Activated T-helper 2 cell treated with anti-CD3 and anti-CD28 coated beads, Interferon-gamma antibody, Interleukin-2, Interleukin-4, amounts not matched to agents 10 μg/mL and 5 μg/mL and 100 μg/mL, durations not matched to agents 14 hours and 24 hours and 36 hours (primary cell): ENCODE results near the gene FAAP100. TPM values are rescaled to one million over a fixed set of nuclear protein-coding genes. Genes with fewer than 3 reads are reported as not detected.

Experiments used
- DNase-seq: peaks from one replicate; pipeline ENCODE4 v3.0.0; 2021; ENCODE audit warnings: low spot score
- H3K27ac Mint-ChIP-seq: one replicate; pipeline ENCODE4 v1.8.0; 2021; ENCODE audit warnings: mixed read lengths
- H3K27me3 Mint-ChIP-seq: one replicate; pipeline ENCODE4 v1.8.0; 2021; ENCODE audit warnings: low read depth, mixed read lengths
- H3K36me3 Mint-ChIP-seq: one replicate; pipeline ENCODE4 v1.8.0; 2021; ENCODE audit warnings: low read depth, mixed read lengths
- H3K4me1 Mint-ChIP-seq: one replicate; pipeline ENCODE4 v1.8.0; 2021; ENCODE audit warnings: low read depth, mixed read lengths
- H3K4me3 Mint-ChIP-seq: one replicate; pipeline ENCODE4 v1.8.0; 2021; ENCODE audit warnings: low read depth, mild to moderate bottlenecking, moderate library complexity, mixed read lengths
- H3K9me3 Mint-ChIP-seq: one replicate; pipeline ENCODE4 v1.8.0; 2021; ENCODE audit warnings: mixed read lengths
- intact Hi-C: fragments of 100-400 bp; cut with micrococcal nuclease; formaldehyde crosslinking; loops from one replicate; pipeline ENCODE4 v1.15.1; 2023
- total RNA-seq: library from RNA; stranded (reverse); gene quantifications from 2 replicates; pipeline ENCODE4 v1.2.3, GENCODE V29; 2022

FAAP100 gene
- total RNA-seq, 1 donor from 2014 or later: 64.4 TPM

DNA sequence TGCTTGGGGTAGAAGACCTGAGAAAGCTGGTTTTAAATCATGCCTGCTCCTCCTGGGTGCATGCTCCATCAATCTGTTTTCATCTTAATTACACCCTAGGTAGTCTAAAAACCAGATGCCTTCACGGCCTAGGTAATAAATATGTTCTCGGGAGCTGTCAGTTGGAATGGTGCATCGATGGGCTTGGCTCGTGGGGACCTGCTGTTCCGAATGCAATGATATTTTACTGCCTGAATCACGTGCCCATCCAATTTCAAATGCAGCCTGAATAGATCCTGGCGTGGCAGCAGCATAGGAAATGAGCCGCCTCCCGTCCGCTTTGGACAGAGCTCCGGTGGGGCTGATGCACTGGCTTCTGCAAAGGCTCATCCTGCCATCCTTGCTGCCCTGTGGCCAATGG, 18.8 kb upstream of the FAAP100 start:
- Mint-ChIP-seq H3K27me3 (no peaks in the 10 kb centered on the region), H3K27ac (no peak overlapping the region), H3K4me3 (no peak overlapping the region), H3K9me3 (no peaks in the 10 kb centered on the region), H3K4me1 (no peaks in the 10 kb centered on the region), H3K36me3 (peaks cover 74% of the 10 kb centered on the region)
- intact Hi-C loops: no loop called here
- DNase-seq: no peak

DNA sequence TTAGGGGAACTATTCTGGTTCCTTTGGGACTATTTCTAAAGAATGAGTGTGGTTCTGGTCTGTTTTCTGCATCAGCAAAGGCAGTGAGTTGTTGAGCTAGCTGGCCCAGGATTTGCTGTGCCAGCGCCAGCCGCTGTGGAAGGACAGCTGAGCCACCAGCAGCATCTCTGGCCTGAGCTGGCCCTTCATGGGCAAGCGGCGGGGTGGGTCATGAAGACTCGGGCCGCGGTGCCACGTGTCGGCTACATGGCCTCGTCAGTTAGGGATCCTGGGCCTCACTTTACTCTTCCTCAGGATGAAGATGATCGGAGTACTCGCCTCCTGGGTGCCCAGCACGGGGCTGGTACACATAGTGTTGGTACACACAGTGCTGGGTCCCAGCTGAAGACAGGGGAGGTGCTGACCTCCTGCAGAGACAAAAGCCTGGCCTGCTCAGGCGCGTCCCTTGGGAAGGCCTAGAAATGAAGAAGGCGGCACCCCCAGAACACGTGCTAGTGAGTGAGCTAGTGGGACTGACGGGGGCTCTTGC, 17.9 kb upstream of the FAAP100 start:
- no peaks in the 10 kb centered on the region for H3K4me1 Mint-ChIP-seq
- intact Hi-C loops: no loop called here
- peaks cover 76% of the 10 kb centered on the region for H3K36me3 Mint-ChIP-seq
- H3K27me3 Mint-ChIP-seq: no peaks in the 10 kb centered on the region
- H3K4me3 Mint-ChIP-seq: no peak overlapping the region
- no peak overlapping the region for H3K27ac Mint-ChIP-seq
- H3K9me3 Mint-ChIP-seq: no peaks in the 10 kb centered on the region
- DNase-seq: no peak

DNA sequence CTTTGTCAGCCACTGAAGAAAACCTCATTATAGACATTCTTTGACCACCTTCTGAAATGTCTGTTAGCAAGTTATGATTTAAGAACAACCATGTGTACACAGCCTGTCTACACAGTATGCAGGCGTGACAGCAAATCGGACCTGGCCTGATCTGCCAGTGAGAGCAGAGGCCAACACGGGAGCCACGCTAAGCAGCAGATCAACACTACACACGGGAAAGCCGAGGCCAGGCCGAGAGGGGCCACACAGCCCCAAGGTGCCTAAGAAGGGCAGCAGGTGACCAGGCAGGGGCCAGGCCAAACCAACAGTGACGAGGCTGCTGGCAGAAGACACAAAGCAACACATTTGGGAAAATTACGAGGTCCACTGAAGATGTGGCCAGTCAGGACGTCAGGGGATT, 16.3 kb upstream of the FAAP100 start:
- no peak overlapping the region for H3K4me3 Mint-ChIP-seq
- peaks cover 74% of the 10 kb centered on the region for H3K36me3 Mint-ChIP-seq
- intact Hi-C loops: no loop called here
- no peaks in the 10 kb centered on the region for H3K4me1 Mint-ChIP-seq
- H3K27ac Mint-ChIP-seq: no peak overlapping the region
- H3K9me3 Mint-ChIP-seq: no peaks in the 10 kb centered on the region
- DNase-seq: no peak
- H3K27me3 Mint-ChIP-seq: no peaks in the 10 kb centered on the region

DNA sequence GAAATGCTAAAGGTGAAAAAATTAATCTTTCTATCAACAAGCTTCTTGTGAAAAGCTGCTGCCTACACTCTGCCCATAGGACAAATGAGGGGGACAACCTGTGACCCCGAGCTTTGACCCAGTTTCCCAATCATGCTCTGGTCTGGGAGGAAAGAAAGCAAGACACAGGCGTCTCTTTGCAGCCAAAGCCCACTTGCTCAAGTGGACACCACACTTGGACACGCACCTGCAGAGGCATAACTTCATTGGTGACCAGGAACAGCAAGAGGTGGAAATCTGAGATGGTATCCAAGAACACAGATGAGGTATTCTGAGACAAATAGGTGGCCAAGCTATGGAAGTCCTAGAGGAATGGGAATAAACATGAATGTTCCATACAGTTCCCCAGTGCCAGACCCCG, 15.0 kb upstream of the FAAP100 start:
- no peak overlapping the region for H3K27ac Mint-ChIP-seq
- no peak overlapping the region for H3K4me3 Mint-ChIP-seq
- peaks cover 75% of the 10 kb centered on the region for H3K36me3 Mint-ChIP-seq
- H3K27me3 Mint-ChIP-seq: no peaks in the 10 kb centered on the region
- no peaks in the 10 kb centered on the region for H3K9me3 Mint-ChIP-seq
- no peaks in the 10 kb centered on the region for H3K4me1 Mint-ChIP-seq
- no peak for DNase-seq
- intact Hi-C loops: no loop called here

DNA sequence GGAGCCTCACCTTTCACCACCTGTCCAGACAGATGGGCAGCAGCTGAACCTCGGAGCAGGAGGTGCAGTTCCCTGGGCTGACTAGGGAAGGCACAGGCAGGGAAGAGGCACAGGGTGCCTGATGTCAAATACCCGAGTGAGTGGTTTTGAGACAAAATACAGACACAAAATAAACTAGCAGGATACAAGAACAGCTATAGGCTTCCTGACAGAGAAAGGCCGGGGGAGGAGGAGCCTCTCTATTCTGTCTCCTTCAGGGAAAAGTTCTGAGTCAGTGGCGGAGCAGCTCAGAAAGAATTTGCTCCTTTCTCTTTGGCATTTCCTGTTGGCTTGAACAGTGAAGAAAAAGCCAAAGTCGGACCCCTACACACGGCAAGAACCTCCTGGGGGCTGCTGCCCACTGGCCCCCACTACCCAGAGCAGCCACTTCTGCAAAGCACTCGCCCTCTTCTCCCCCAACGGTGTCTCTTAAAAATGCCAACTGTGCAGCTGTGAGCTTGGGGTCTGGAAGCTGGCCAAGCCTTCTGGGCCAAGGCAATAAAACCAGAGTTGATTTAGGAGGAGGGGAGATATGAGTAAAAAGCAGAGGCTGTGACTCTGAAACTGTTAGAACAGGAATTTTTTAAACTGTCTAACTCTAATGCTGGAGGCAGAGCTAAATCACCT, 14.4 kb upstream of the FAAP100 start:
- intact Hi-C loops: no loop called here
- H3K27me3 Mint-ChIP-seq: no peaks in the 10 kb centered on the region
- no peak overlapping the region for H3K27ac Mint-ChIP-seq
- no peaks in the 10 kb centered on the region for H3K4me1 Mint-ChIP-seq
- H3K4me3 Mint-ChIP-seq: no peak overlapping the region
- no peak for DNase-seq
- H3K9me3 Mint-ChIP-seq: no peaks in the 10 kb centered on the region
- peaks cover 79% of the 10 kb centered on the region for H3K36me3 Mint-ChIP-seq

DNA sequence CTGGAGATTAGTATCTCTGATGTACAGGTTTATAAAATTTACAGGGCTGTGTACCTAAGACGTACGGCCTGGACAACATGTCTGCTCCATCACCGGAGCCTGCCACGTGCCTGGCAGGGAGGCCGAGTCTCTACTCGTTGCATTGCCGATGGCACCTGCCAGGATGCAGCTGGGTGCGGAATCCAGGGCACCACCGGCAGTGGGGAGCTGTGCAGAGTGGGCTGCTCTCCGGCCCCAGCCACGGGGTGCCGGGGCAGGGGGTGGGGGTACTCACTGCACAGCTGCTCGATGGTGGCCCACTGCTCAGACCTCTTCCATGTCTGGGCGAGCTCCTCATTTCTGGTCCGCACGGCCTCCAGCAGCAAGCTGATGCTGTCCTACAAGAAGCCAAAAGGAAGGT, 13.1 kb upstream of the FAAP100 start:
- H3K9me3 Mint-ChIP-seq: no peaks in the 10 kb centered on the region
- H3K4me1 Mint-ChIP-seq: no peaks in the 10 kb centered on the region
- intact Hi-C loops: no loop called here
- no peak for DNase-seq
- no peaks in the 10 kb centered on the region for H3K27me3 Mint-ChIP-seq
- H3K36me3 Mint-ChIP-seq: peaks cover 79% of the 10 kb centered on the region
- no peak overlapping the region for H3K27ac Mint-ChIP-seq
- H3K4me3 Mint-ChIP-seq: no peak overlapping the region

DNA sequence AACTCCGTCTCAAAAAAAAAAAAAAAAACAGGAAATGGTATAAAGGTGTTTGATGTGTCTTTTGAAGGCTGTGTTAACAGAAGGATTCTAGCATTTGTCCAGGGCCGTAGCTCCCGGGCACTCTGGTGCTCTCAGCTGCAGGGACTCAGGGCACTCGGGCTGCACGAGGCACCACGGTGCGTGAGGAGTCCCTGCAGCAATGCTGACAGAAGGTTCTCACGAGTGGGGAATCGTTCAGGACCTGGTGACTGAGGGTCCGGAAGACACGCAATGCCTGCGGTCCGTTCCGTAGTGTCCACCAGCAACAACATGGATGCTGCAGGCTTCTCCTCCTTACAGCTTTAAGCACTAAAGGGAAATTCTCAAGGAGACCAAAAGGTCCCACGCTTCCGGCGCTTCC, 12.6 kb upstream of the FAAP100 start:
- Mint-ChIP-seq H3K4me3 (no peak overlapping the region), H3K4me1 (no peaks in the 10 kb centered on the region), H3K9me3 (no peaks in the 10 kb centered on the region), H3K27me3 (no peaks in the 10 kb centered on the region), H3K36me3 (peaks cover 75% of the 10 kb centered on the region), H3K27ac (no peak overlapping the region)
- intact Hi-C loops: no loop called here
- no peak for DNase-seq

DNA sequence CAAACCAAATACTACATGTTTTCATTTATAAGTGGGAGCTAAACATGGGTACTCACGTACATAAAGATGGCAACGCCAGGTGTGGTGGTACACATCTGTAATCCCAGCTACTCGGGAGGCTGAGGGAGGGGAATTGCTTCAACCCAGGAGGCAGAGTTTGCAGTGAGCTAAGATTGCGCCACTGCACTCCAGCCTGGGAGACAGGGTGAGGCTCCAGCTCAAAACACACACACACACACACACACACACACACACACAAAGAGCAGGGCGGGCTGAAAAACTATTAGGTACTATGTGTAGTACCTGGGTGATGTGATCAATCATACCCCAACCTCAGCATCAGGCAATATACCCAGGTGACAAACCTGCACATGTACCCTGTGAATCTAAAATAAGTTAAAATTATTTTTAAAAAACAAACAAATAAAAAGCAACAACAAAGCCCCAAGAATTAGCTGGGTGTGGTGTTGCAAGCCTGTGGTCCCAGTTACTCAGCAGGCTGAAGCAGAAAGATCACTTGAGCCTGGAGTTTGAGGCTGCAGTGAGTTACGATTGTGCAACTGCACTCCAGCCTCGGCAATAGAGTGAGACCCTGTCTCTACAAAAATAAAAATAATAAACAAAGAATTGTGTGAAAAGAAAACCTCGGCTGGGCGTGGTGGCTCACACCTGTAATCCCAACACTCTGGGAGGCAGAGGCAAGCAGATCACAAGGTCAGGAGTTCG, 11.9 kb upstream of the FAAP100 start:
- no peak for DNase-seq
- Mint-ChIP-seq H3K4me1 (no peaks in the 10 kb centered on the region), H3K27me3 (no peaks in the 10 kb centered on the region), H3K36me3 (peaks cover 72% of the 10 kb centered on the region), H3K9me3 (no peaks in the 10 kb centered on the region), H3K27ac (no peak overlapping the region), H3K4me3 (no peak overlapping the region)
- intact Hi-C loops: no loop called here

DNA sequence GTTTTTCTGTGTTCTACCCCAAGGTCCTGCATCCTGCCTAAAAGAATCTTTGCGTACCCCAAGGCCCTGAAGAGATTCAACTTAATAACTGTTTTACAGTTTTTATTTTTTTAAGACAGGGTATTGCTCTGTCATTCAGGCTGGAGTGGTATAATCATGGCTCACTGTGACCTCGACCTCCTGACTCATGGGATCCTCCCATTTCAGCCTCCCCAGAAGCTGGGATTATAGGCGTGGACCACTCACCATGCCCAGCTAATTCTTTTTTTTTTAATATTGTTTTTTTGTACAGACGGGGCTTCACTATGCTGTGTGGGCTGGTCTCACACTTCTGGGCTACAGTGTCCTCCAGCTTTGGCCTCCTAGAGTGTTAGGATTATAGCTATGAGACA, 9.3 kb upstream of the FAAP100 start:
- Mint-ChIP-seq H3K4me3 (no peak overlapping the region), H3K27me3 (no peaks in the 10 kb centered on the region), H3K4me1 (no peaks in the 10 kb centered on the region), H3K9me3 (no peaks in the 10 kb centered on the region), H3K36me3 (peaks cover 64% of the 10 kb centered on the region), H3K27ac (no peak overlapping the region)
- intact Hi-C loops: no loop called here
- no peak for DNase-seq

DNA sequence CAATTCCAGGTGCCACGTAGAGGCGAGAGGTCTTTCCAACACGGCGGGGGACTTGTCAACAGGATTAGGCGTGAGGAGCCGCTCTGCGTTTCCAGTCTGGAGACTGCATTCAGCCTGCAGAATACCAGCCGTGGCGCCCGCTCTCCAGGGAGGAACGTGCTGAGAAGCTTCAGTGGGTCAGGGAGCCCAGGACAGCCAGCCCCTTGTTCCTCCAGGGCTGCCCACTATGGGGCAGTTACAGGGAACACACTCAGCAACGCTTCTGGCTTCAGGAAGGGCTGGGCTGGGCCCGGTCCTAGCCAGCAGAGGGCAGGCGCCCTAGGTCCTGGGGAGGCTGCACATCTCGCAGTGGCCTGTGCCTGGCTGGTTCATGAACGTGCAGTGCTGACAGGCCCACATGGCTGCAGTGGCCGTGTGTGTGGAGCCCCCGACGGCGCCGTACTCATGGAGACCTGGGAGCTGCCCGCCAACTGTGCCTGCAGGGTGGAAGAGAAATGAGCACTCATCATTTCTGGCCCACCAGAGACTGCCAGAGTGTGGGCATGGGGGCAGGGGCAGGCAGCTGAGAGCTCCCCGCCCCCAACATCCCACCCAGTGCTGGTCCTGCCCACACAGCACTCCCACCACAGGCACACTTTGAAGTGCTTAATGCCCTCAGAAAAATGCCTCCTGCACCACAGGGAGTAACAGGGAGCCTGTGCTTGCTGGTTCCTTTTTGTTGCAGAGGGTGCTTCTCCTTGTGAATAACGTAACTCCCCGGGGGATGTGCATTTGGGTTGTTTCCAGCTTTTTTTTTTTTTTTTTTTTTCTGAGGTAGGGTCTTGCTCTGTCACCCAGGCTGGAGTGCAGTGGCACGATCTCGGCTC, 7.0 kb upstream of the FAAP100 start:
- H3K9me3 Mint-ChIP-seq: no peaks in the 10 kb centered on the region
- H3K27ac Mint-ChIP-seq: no peak overlapping the region
- DNase-seq: no peak
- H3K4me3 Mint-ChIP-seq: no peak overlapping the region
- no peaks in the 10 kb centered on the region for H3K27me3 Mint-ChIP-seq
- peaks cover 3% of the 10 kb centered on the region for H3K4me1 Mint-ChIP-seq
- peaks cover 45% of the 10 kb centered on the region for H3K36me3 Mint-ChIP-seq
- intact Hi-C loops: no loop called here

DNA sequence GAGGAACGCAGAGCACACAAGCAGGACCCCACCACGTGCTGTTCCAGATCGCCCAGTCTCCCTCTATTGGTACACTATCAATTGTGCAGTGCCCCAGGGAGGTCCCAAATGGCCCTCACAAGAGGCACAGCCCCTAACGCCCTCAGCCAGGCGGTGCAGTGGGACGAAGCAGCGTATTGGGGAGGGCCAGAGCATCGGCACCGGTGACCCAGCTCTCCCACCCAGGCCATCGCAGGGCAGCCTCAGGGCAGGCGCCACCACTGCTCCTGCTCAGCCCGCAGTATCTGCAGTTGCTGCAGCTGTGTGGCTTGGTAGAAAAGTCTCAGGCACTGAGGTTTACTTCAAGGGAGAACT, 5.9 kb upstream of the FAAP100 start:
- no peak for DNase-seq
- peaks cover 12% of the 10 kb centered on the region for H3K4me1 Mint-ChIP-seq
- intact Hi-C loops: no loop called here
- no peak overlapping the region for H3K4me3 Mint-ChIP-seq
- H3K9me3 Mint-ChIP-seq: no peaks in the 10 kb centered on the region
- H3K36me3 Mint-ChIP-seq: peaks cover 43% of the 10 kb centered on the region
- no peak overlapping the region for H3K27ac Mint-ChIP-seq
- H3K27me3 Mint-ChIP-seq: no peaks in the 10 kb centered on the region

DNA sequence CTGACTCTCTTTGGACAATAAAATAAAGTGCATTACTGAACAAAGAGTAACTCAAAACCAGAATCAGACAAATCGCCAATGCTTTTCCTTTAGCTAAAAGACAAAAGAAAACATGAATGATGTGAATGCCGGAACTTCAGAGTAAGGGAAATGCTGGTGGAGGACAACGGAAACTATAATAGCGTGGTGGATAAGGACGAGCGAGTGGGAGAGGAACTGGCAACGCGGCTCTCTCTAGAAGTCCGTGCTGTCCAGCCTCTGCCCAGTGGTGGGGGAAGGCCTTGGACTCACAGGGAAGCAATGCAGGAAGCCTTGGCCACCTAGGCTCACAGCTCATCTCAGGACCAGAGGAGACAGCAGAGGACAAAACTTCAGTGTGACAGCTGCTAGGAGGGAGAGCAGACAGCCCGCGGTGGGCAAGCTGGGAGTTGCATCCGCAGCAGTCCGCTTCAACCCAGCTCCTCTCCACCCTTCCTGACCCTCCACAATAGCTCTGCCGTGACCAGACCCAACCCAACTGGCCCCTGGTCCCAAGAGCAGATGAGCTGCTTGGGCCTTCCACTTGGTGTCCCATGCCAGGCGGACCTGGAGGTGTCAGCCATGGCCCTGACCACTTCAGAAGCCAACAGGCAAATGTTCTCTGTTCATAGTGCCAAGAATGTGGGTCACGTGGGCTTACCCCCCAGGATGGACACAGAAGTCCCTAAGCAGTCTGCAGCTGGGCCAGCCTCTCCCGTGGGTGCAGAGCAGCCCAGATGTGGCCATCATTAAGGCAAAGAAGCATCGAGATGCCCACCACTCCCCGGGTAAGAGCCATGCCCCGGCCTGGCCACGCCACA, 5.3 kb upstream of the FAAP100 start:
- H3K9me3 Mint-ChIP-seq: no peaks in the 10 kb centered on the region
- peaks cover 39% of the 10 kb centered on the region for H3K36me3 Mint-ChIP-seq
- no peak for DNase-seq
- H3K4me1 Mint-ChIP-seq: peaks cover 12% of the 10 kb centered on the region
- H3K27me3 Mint-ChIP-seq: no peaks in the 10 kb centered on the region
- intact Hi-C loops: no loop called here
- H3K27ac Mint-ChIP-seq: no peak overlapping the region
- H3K4me3 Mint-ChIP-seq: no peak overlapping the region
